Heart right ventricle (tissue), 16 donors: ENCODE data around the gene TMEM54. TPM values are rescaled to one million over a fixed set of nuclear protein-coding genes. Genes with fewer than 3 reads are reported as not detected.
A peak's percentile ranks its signal among the peaks of the same experiment; 100 is the strongest.

Source experiments
- ATAC-seq, 8 donors: fragments of 200-7000 bp; cut with Tn5 transposase; one replicate each; pipeline ENCODE4 v1.9.1; 2020; ENCODE audit warnings: mild to moderate bottlenecking in 8 of 8, moderate library complexity in 8 of 8, moderate number of reproducible peaks in 1 of 8
- DNase-seq, 2 donors: peaks; one replicate each; pipeline ENCODE4 v3.0.0-alpha.2; 2020
- H3K27ac ChIP-seq, 10 donors: fragments of 200-600 bp; sonication (generic) in 2 of 10; one replicate each; pipeline versions ENCODE4 v1.5.0 to v1.8.0; 2020 to 2022; ENCODE audit warnings: mild to moderate bottlenecking in 3 of 10
- H3K27me3 ChIP-seq, 7 donors: fragments of 200-600 bp; one replicate each; pipeline ENCODE4 v1.8.0; 2021 to 2022; ENCODE audit warnings: mild to moderate bottlenecking in 2 of 7
- H3K36me3 ChIP-seq, 9 donors: fragments of 200-600 bp; sonication (generic) in 1 of 9; one replicate each; pipeline versions ENCODE4 v1.5.0 to v1.8.0; 2020 to 2022; ENCODE audit warnings: mild to moderate bottlenecking in 2 of 9
- H3K4me1 ChIP-seq, 9 donors: fragments of 200-600 bp; sonication (generic) in 1 of 9; one replicate each; pipeline versions ENCODE4 v1.5.0 to v1.8.0; 2020 to 2022; ENCODE audit warnings: mild to moderate bottlenecking in 4 of 9
- H3K4me3 ChIP-seq, 10 donors: fragments of 200-600 bp; sonication (generic) in 2 of 10; one replicate each; pipeline versions ENCODE4 v1.5.0 to v1.8.0; 2020 to 2022; ENCODE audit warnings: mild to moderate bottlenecking in 7 of 10, moderate library complexity in 2 of 10
- H3K9me3 ChIP-seq, 11 donors: fragments of 200-600 bp in 10 of 11; sonication (generic) in 2 of 11; one replicate each; pipeline versions ENCODE4 v1.5.0 to v1.8.0; 2013 to 2022; ENCODE audit warnings: mild to moderate bottlenecking in 2 of 11, control low read depth in 1 of 11, moderate library complexity in 1 of 11
- CTCF ChIP-seq, 9 donors: fragments of 200-600 bp; sonication (generic) in 2 of 9; IDR thresholded peaks; one replicate each; pipeline versions ENCODE4 v1.5.0 to v1.8.0; 2021 to 2022; ENCODE audit warnings: antibody characterized with exemption in 9 of 9, mild to moderate bottlenecking in 5 of 9, moderate library complexity in 1 of 9
- WGBS, 2 donors: extraction: QIAGEN DNeasy Blood & Tissue Kit; methylation state at CpG; one replicate each; pipeline ENCODE4 v1.1.7; 2013; ENCODE audit warnings: inconsistent platforms in 1 of 2; 5-methylcytosine and 5-hydroxymethylcytosine counted together
- intact Hi-C, 10 donors: fragments of 100-400 bp; cut with DNase I; formaldehyde crosslinking; loops; one replicate each; pipeline versions ENCODE4 v1.11.1 to v1.14.2; 2022
- polyA plus RNA-seq, 2 donors: library from polyadenylated mRNA; stranded (reverse); fragments of 200-250 nt; gene quantifications; one replicate each; pipeline ENCODE4 v1.2.3, GENCODE V29; 2013
- total RNA-seq, 10 donors: library from RNA; stranded (reverse); fragmentation: NEBNext Ultra II Directional in 3 of 10; extraction: Animal tissue kit (Norgen Biotek cat#: 25700) in 3 of 10; gene quantifications; one replicate each; pipeline versions ENCODE4 v1.2.1 to v1.2.4, GENCODE V29; 2021 to 2023
- donor health status: Arrhythmogenic right ventricular cardiomyopathy.
- donor health status: ischemic (EF 13 %, LVEDD 7.1; RV severe dilation, severe dysfunction).
- donor health status: healthy with polysubstance abuse.
- donor health status: DM: no; HTN: yes; CAD: no.
- donor health status: DM: no; HTN: no; CAD: no.
- donor health status: ischemic (EF 25% LVEDD 6.9; RV normal size, moderate dysfunction).
- donor health status: ischemic (EF 25% LVEDD 5.7; RV mildly dilated, moderate dysfunction).
- donor health status: healthy.
- donor health status: DM: yes; HTN: yes; CAD: no.
- donor health status: Ischemic cardiomyopathy.
- donor health status: ischemic (EF 35%, LVEDD 5.7; RV mildly dilated, moderate dysfunction).
- donor health status: nonischemic (EF 11% LVEDD 7.7; RV severe dilation, severe dysfunction).
- donor health status: DM: yes; HTN: yes; CAD: no.
- donor health status: PGD.
- donor health status: ischemic (EF 29% LVEDD 5.4; RV normal size, mild dysfunction).
- donor health status: nonischemic (EF 23%, LVEDD 6.1; RV moderate dilation, normal function).

Gene TMEM54
- total and polyA plus RNA-seq, 12 donors = 4.5 to 22.5 (median 10.8) TPM

GRCh38 chr1:32947669-32948389 lies 46.6 kb upstream of the TMEM54 start:
- no peaks in the 10 kb centered on the region for H3K9me3 ChIP-seq
- H3K36me3 ChIP-seq = peaks cover 0 to 84% (median 26%) of the 10 kb centered on the region in 9 donors
- TF ChIP-seq CTCF (IDR thresholded peaks at IDR 0.05) = no peak
- H3K27ac ChIP-seq = no peak overlapping the region
- intact Hi-C loops = loop anchor here in 2 of 10 donors (5.0 kb wide), 2 partner anchors 89 to 109 kb away; partner anchors contain the start of gene AK2 (in 1 of the 2)
- H3K27me3 ChIP-seq = no peaks in the 10 kb centered on the region
- peaks cover 0 to 40% (median 18%) of the 10 kb centered on the region in 9 donors for H3K4me1 ChIP-seq
- DNase-seq (no peak), ATAC-seq (no peak)
- H3K4me3 ChIP-seq = no peak overlapping the region
- WGBS, 2 donors = 73 to 86% methylated on average over 6 of the region's 6 CpGs

GRCh38 chr1:32946413-32946812 lies 45.2 kb upstream of the TMEM54 start:
- Histone ChIP-seq H3K27ac (no peak overlapping the region), H3K27me3 (no peaks in the 10 kb centered on the region), H3K9me3 (no peaks in the 10 kb centered on the region), H3K4me3 (no peak overlapping the region), H3K36me3 (peaks cover 0 to 93% (median 31%) of the 10 kb centered on the region in 9 donors), H3K4me1 (peaks cover 0 to 40% (median 18%) of the 10 kb centered on the region in 9 donors)
- 57 to 62% methylated on average over 2 of the region's 2 CpGs for whole genome bisulfite sequencing, 2 donors
- DNase-seq (no peak), ATAC-seq (no peak)
- intact Hi-C loops = loop anchor here in 2 of 10 donors (5.0 kb wide), 2 partner anchors 91 to 111 kb away; partner anchors contain the start of gene AK2 (in 1 of the 2)
- no peak for TF ChIP-seq CTCF (IDR thresholded peaks at IDR 0.05)

- peaks cover 8 to 48% (median 27%) of the 10 kb centered on the region in 9 donors for H3K4me1 ChIP-seq
- H3K27ac ChIP-seq = no peak overlapping the region
- H3K9me3 ChIP-seq = no peaks in the 10 kb centered on the region
- no peak overlapping the region for H3K4me3 ChIP-seq
- ATAC-seq (no peak), DNase-seq (no peak)
- H3K36me3 ChIP-seq = peaks cover 0 to 98% (median 36%) of the 10 kb centered on the region in 9 donors
- intact Hi-C loops = no loop called here
- H3K27me3 ChIP-seq = no peaks in the 10 kb centered on the region
- no peak for TF ChIP-seq CTCF (IDR thresholded peaks at IDR 0.05)
Measured at GRCh38 chr1:32944180-32944579, 43.0 kb upstream of the TMEM54 start.

GRCh38 chr1:32939655-32940371 lies 38.6 kb upstream of the TMEM54 start:
- intact Hi-C loops = loop anchor here in 6 of 10 donors (10.0 kb wide), 5 partner anchors 65 to 145 kb away; partner anchors contain the start of gene AZIN2 (in 3 of the 6)
- Histone ChIP-seq H3K27me3 (no peaks in the 10 kb centered on the region), H3K4me3 (no peak overlapping the region), H3K9me3 (no peaks in the 10 kb centered on the region), H3K4me1 (peaks cover 4 to 56% (median 16%) of the 10 kb centered on the region in 9 donors), H3K27ac (peak overlapping the region in 6 of 10 donors; percentile 5 to 60 (median 34)), H3K36me3 (peaks cover 0 to 100% (median 44%) of the 10 kb centered on the region in 9 donors)
- no peak for TF ChIP-seq CTCF (IDR thresholded peaks at IDR 0.05)
- ATAC-seq (peak; percentile 74 to 92 (median 83)), DNase-seq (peak in 1 of 2 donors; percentile 73)
- 58 to 60% methylated on average over 4 of the region's 4 CpGs for WGBS, 2 donors
